PC-3 (cell line): Measurements from ENCODE around the gene TMEM179B.

Experiments
- EZH2phosphoT487 ChIP-seq: fragments of 300-600 bp; sonication (generic); IDR thresholded peaks from 2 replicates; pipeline ENCODE4 v1.6.1; 2018; ENCODE audit warnings: mild to moderate bottlenecking, antibody characterized with exemption, low read length, borderline replicate concordance
- TF ChIP-seq, protein P1 (sequence below): fragments of 300-600 bp; sonication (generic); conservative IDR thresholded peaks from 2 replicates; pipeline ENCODE4 v1.5.1; 2017; ENCODE audit warnings: antibody characterized with exemption, low read depth, mild to moderate bottlenecking, low read length

GRCh38 chr11:62786318-62787004, 741 bp upstream of the TMEM179B start:
- TF ChIP-seq, protein P1, sequence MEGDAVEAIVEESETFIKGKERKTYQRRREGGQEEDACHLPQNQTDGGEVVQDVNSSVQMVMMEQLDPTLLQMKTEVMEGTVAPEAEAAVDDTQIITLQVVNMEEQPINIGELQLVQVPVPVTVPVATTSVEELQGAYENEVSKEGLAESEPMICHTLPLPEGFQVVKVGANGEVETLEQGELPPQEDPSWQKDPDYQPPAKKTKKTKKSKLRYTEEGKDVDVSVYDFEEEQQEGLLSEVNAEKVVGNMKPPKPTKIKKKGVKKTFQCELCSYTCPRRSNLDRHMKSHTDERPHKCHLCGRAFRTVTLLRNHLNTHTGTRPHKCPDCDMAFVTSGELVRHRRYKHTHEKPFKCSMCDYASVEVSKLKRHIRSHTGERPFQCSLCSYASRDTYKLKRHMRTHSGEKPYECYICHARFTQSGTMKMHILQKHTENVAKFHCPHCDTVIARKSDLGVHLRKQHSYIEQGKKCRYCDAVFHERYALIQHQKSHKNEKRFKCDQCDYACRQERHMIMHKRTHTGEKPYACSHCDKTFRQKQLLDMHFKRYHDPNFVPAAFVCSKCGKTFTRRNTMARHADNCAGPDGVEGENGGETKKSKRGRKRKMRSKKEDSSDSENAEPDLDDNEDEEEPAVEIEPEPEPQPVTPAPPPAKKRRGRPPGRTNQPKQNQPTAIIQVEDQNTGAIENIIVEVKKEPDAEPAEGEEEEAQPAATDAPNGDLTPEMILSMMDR = peak; percentile 95
- no peak for TF ChIP-seq EZH2phosphoT487
